Measurements from ENCODE around the gene SH3RF2. TPM values are rescaled to one million over a fixed set of nuclear protein-coding genes. Genes with fewer than 3 reads are reported as not detected.
"Not testable (repeated sequence)": the region's sequence is repeated elsewhere in the genome, so short reads cannot be mapped to it uniquely, and the experiment has no call there.

SH3RF2 gene
- total RNA-seq, 2 donors from 2014 or later, result 56.2 to 179 TPM

DNA sequence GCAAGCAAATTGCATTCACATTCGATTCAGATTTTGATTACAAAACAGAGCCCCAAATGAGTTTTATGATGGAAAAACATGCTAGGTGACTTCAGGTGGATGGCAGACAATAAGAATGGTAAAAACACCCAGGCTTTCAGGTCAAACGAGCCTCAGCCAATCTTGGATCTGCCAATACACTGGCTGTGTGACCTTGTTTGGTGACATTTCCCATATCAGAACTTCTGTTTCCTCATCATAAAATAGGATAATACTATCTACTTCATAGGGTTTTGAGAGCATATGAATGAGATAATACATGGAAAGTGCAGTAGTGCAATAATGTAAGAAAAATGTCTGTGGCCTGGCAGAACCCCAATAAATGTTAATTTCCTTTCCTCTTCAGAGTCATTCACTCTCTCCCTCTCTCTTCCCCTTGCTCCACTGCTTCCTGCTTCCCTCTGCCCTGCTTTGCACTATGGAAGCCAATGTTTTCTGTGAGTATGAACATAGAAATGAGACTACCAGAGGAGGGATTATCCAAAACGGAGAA, 54.7 kb downstream of the SH3RF2 start:
- intact Hi-C loops (cut with DNase I), result no loop called here
- no peak for DNase-seq
- ATAC-seq, result no peak

DNA sequence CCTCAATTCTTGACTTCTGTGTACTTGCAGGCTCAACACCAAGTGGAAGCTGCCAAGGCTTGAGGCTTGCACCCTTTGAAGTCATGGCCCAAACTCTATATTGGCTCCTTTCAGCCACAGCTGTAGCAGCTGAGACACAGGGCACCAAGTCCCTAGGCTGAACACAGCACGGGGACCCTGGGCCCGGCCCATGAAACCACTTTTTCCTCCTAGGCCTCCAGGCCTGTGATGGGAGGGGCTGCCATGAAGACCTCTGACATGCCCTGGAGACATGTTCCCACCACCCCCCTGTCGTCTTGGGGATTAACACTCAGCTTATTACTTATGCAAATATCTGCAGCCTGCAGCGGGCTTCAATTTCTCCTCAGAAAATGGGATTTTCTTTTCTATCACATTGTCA, 57.2 kb downstream of the SH3RF2 start:
- ATAC-seq; intact Hi-C loops (cut with DNase I); DNase-seq: not testable (repeated sequence)

DNA sequence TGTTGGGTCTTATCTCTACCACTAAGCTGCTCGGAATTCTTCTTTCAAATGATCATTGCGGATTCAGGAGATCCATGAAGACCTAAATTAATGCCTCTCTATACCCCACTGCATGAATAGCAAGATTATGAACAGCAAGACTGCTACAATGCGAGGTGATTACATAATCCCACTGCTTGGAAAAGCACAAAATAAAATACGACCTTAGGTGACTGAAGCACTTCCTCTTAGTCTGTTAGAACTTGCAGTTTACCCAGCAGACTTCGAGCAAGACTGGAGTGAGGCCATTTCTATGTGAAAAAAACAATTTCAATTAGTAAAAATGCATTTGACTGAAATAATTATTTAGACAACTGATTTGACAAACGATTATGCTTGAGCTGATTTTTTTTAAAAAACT, 59.8 kb downstream of the SH3RF2 start:
- intact Hi-C loops (cut with DNase I), result no loop called here
- no peak for ATAC-seq
- DNase-seq, result no peak

DNA sequence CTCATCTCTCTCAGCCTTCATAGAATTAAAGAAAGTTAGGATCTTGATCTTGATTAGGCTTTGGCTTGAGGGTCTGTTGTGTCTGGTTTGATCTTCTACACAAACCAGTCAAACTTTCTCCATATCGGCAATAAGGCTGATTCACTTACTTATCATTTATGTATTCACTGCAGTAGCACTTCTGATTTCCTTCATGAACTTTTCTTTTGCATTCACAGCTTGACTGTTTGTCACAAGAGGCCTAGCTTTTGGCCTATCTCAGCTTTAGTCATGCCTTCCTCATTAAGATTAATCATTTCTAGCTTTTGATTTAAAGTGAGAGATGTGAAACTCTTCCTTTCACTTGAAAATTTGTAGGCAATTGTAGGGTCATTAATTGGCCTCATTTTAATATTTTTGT, 62.8 kb downstream of the SH3RF2 start:
- ATAC-seq (no peak), DNase-seq (no peak)
- intact Hi-C loops (cut with DNase I), result no loop called here

DNA sequence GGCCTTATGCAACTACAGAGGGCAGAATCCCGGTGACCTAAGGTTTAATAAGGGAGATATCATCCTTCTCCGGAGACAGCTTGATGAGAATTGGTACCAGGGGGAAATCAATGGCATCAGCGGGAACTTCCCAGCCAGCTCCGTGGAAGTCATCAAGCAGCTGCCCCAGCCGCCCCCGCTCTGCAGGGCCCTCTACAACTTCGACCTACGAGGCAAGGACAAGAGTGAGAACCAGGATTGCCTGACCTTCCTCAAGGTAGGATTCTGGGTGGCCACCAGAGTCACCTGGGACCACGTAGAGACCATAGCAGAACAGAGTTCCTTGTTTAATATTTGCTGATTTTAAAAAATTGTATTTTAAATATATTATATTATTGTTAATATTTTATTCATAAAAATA, 63.7 kb downstream of the SH3RF2 start:
- intact Hi-C loops (cut with DNase I), result no loop called here
- ATAC-seq (no peak), DNase-seq (no peak)

DNA sequence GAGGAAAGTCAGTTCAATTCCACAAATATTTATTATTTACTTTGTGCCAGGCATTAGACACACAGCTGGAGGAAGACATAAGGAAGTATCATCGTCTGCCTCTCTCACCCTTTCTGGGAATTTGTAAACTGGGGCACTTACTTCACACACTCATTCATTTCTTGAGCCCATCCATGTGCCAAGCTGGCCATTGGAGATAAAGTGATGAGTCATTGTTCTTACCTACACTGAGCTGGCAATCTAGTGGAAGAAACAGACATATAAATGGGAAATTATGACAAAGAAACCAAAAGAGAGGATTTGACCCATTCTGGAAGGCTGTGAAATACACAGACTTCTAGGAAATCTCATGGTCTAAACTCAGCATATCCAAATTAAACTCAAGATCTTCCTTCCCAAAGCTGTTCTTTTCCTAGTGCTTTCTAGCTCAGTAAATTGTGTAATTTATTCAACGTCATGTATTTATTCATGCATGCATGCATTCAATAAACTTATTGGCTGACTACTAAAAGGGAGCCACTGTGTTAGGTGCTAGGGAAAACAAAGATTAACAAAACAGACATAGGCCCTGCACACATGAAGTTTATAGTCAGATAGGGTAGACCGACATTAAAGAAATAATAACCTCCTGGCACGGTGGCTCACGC, 65.3 kb downstream of the SH3RF2 start:
- intact Hi-C loops (cut with DNase I), result no loop called here
- ATAC-seq, result peak in 1 of 2 donors; percentile 71
- no peak for DNase-seq

DNA sequence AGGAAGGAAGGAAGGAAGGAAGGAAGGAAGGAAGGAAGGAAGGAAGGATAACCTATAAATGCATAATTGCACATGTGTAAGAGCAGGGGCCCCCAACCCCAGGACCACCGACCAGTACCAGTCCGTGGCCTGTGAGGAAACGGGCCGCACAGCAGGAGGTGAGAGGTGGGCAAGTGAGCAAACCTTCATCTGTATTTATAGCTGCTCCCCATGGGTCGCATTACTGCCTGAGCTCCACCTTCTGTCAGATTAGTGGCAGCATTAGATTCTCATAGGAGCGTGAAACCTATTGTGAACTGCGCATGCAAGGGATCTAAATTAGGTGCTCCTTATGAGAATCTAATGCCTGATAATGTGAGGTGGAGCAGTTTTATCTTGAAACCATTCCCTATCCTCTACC, 66.1 kb downstream of the SH3RF2 start:
- ATAC-seq (no peak), DNase-seq (no peak)
- intact Hi-C loops (cut with DNase I), result no loop called here

DNA sequence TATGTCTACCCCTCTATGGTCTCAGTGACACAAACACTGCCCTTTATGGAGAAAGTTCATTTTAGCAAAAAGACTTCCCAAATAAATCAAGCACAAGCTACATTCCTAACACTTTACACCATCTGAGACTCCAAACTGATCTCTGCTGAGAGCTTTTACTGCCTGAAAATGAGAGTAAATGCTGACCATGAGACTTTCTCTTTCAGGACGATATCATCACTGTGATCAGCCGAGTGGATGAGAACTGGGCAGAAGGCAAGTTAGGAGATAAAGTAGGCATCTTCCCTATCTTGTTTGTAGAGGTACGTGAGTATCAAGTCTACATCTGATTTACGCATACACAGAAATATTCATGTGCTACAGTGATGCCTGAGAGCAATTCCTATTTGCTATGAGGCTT, 67.5 kb downstream of the SH3RF2 start:
- no peak for DNase-seq
- intact Hi-C loops (cut with DNase I), result no loop called here
- no peak for ATAC-seq

DNA sequence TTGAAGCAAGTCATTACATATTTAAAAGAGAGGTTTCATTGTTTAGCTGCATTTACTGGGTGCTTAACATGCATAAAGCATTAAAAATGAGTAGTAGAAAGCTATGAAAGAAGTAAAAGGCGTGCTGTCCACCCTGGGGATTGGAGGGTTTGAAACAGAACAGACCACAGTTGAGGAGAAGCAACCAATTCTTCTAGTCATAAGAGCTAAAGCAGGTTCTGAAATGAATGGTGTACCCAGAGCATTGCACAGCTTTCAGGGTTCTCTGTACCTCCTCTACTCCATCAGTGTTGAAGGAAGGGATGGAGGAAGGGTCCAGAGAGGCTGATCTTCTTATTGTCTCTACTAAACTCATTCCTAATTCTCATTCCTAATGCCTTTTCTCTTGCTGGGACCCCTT, 68.9 kb downstream of the SH3RF2 start:
- ATAC-seq (no peak), DNase-seq (no peak)
- intact Hi-C loops (cut with DNase I), result no loop called here

DNA sequence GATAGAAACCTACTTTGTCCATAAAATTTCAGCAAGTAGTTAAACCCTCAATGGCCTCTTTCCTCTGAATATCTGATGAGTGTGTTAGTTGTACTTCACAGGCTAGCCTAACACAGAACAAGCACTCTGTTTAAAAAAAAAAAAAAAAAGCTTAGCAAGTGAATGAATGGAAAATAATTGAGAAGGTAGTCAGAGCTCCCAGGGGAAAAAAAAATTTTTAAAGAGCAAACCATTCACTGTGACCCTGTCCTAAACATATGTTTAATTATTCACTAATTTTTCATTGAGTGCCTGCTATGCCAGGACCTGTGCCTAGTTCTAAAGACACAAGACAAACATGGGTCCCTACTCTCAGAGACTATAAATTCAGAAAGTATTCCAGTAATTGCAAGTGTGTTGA, 69.3 kb downstream of the SH3RF2 start:
- DNase-seq (no peak), ATAC-seq (no peak)
- intact Hi-C loops (cut with DNase I), result no loop called here

DNA sequence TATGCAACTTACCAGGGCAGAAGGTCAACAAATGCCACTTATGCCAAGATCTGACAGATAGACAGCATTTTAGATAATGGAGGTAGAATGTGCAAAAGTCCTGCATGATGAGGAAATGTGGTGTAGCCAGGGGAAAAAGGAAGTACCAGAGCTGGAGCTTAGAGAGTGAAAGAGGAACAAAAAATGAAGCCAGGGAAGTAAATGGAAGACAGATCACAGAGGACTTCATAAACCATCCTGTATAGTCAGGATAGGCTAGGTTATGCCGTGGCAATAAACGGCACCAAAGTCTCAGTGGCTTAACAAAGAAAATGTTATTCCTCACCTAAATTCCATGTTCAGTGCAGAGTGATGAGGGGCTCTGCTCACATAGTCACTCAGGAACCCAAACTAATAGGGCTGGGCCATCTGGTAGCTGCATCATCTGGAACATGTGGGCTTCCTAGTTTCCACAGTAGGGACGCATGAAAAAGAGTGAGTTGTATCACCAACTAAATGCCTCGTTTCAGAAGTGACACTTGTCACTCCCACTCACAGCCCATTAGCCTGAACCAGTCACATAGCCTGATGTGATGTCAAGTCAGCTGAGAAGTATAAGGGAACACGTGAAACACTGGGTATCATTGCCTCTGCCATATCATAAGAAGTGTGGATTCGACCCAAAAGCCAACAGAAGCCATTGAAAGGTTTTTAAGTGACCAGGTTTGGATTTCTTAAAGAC, 70.3 kb downstream of the SH3RF2 start:
- ATAC-seq (peak in 1 of 2 donors; percentile 37), DNase-seq (no peak)
- intact Hi-C loops (cut with DNase I), result no loop called here

DNA sequence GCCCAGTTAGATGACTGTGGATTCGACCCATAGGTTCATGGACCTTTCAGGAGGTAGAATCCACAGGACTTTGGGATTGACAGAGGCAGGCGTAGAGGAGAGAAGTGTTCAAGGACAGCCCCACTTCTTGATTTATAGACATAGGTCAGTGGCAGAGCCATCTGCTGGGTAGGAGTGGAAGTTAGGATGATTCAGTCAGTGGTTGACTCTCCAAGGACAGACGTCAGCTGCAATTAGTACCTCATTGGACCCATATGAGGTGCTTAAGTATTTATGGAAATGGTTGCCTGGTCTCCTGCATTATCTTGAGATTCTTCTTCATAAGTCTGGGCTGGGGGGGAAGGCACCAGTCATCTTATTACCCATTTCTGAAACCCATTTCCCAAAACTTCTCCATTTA, 70.9 kb downstream of the SH3RF2 start:
- intact Hi-C loops (cut with DNase I), result no loop called here
- no peak for DNase-seq
- peak in 1 of 2 donors; percentile 42 for ATAC-seq

DNA sequence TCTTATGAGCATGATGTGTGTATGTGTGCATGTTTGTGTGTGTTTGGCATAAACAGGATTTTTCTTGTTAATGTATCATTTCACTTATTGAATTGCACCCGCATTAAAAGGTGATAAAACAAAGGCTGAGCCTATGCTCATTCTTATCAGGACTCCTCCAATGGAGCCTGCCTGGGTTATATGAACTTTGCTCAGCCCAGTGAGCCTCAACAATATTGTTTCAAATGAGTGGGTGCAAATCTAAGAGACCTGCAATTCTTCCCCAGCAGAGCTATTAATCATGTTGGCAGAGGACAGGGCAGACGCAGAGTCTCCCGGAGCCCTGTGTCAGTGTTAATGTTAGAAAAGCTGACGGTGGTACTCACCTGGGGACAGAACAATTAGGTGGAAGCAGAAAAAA, 71.6 kb downstream of the SH3RF2 start:
- no peak for ATAC-seq
- intact Hi-C loops (cut with DNase I), result no loop called here
- DNase-seq, result no peak

DNA sequence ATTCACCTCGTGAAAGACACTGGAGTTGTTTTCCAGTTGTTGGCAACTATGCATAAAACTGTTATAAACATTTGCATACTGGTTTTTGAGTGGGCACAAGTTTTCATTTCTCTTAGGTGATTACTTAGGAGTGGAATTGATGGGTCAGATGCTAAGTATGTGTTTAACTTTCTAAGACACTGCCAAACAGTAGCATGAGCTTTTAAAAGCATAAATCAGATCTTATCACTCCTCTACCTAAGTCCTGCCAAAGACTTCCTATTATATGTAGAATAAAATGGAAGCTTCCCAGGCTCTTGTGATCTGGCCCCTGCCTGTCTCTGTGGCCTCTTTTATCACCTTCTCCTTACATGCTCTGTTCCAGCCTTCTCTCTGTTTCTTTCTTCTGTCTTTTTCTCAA, 72.6 kb downstream of the SH3RF2 start:
- ATAC-seq (no peak), DNase-seq (no peak)
- intact Hi-C loops (cut with DNase I), result no loop called here

DNA sequence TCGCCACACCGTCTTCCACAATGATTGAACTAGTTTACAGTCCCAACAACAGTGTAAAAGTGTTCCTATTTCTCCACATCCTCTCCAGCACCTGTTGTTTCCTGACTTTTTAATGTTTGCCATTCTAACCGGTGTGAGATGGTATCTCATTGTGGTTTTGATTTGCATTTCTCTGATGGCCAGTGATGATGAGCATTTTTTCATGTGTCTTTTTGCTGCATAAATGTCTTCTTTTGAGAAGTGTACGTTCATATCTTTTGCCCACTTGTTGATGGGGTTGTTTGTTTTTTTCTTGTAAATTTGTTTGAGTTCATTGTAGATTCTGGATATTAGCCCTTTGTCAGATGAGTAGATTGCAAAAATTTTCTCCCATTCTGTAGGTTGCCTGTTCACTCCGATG, 74.1 kb downstream of the SH3RF2 start:
- DNase-seq, result not testable (repeated sequence)

DNA sequence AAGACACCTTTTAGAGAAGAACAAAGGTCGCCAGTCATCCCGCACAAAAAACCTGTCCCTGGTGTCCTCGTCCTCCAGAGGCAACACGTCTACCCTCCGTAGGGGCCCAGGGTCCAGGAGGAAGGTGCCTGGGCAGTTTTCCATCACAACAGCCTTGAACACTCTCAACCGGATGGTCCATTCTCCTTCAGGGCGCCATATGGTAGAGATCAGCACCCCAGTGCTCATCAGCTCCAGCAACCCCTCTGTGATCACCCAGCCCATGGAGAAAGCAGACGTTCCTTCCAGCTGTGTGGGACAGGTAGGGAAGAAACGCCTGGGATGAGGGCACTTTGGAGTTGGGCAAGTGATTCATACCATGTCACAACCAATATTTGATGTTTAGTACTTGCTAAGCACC, 77.4 kb downstream of the SH3RF2 start:
- ATAC-seq, result no peak
- intact Hi-C loops (cut with DNase I), result no loop called here
- DNase-seq, result no peak

More for the DNA sequence above, 74.1 kb downstream of the SH3RF2 start:
- intact Hi-C loops (cut with DNase I); ATAC-seq: not testable (repeated sequence)

DNA sequence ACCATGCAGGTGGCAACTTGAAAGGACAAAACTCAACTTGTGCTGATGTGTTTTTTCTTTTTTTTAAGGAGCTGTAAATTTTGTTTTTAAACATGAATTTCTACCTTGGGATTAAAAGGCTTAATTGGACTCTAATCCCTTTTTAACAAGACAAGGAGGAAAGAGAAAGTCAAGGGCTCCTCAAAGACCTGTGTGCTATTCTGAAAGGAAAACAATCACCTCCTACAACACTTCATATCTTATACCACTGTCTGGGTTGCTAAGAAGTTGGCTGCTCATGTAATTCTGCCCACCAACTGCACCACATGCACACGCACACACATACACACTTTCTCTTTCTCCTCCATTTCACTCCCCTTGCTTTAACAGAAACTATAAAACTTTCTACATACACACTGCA, 78.6 kb downstream of the SH3RF2 start:
- no peak for ATAC-seq
- intact Hi-C loops (cut with DNase I), result no loop called here
- DNase-seq, result no peak

DNA sequence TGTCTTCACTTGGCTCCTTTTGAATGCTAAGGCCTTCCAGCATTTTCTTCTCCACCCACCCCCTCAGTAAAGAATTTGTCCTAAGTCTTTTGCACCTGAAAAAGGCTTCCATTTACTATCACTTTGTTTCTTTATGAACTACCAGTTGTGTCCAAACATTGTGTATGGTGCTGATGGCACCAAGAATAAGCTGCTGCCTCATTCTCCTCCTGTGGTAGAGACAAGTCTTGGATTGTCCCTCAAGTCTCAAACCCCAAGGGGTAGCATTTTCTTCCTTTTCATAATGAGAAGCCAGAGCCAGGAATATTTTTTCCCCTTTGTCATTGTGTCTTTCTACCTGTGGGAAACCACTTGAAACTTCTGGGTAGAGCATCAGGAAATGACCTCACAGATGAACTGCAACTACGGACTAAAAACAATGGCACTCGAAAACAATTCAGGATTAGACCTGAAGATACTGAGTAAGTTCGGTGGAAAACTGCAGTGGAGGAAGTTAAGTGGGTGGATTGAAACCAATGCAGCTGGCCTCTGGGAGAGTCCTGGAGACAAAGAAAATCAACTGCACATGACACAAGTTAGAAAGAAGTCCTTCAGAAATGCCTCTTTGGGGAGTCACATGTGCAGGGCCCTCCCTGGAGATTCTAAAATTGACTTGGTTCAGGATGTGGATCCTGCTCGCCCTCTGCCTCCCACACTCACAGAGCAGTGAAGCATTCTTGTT, 80.5 kb downstream of the SH3RF2 start:
- ATAC-seq (no peak), DNase-seq (no peak)
- intact Hi-C loops (cut with DNase I), result no loop called here

DNA sequence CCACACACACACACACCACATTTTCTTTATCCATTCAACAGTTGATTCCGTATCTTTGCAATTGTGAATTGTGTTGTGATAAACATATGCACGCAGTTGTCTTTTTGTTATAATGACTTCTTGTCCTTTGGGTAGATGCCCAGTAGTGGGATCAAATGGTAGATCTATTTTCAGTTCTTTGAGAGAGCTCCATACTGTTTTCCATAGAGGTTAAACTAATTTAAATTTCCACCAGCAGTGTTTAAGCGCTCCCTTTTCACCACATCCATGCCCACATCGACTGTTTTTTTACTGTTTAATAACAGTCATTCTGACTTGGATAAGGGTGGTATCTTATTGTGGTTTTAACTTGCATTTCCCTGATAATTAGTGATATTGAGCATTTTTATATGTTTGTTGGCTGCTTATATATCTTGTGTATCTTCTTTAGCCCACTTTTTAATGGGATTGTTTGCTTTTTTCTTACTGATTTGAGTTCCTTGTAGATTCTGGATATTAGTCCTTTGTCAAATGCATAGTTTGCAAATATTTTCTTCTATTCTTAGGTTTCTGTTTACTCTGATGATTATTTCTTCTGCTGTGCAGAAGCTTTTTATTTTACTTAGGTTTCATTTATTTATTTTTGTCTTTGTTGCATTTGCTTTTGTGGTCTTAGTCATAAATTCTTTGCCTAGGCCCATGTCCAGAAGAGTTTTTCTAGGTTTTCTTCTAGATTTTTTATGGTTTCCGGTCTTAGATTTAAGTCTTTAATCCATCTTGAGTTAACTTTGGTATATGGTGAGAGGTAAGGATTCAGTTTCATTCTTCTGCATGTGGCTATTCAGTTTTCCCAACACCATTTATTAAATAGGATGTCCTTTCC, 82.4 kb downstream of the SH3RF2 start:
- ATAC-seq (no peak), DNase-seq (no peak)
- intact Hi-C loops (cut with DNase I), result no loop called here
